IMR-90 (cell line): ENCODE results near the gene MS4A10. TPM values are rescaled to one million over a fixed set of nuclear protein-coding genes. Genes with fewer than 3 reads are reported as not detected.
A peak's percentile ranks its signal among the peaks of the same experiment; 100 is the strongest.

Experiments
- ATAC-seq: fragments of 200-7000 bp; cut with Tn5 transposase; 2 replicates; pipeline ENCODE4 v1.9.1; 2020; ENCODE audit warnings: low read depth, mild to moderate bottlenecking, moderate library complexity
- BruUV-seq: library from RNA; stranded (reverse); fragments of 400-500 nt; replicated peaks from 2 replicates; lab custom pipeline; 2021; lab: Mats Ljungman, UMichigan
- CTCF ChIA-PET: fragments of 300-600 bp; formaldehyde crosslinking; extraction: SDS; loops from one replicate; lab custom pipeline; 2021; ENCODE audit warnings: antibody characterized with exemption; lab: Yijun Ruan, JAX
- POLR2A ChIA-PET: fragments of 300-600 bp; sonication (Branson Sonifier 250); formaldehyde crosslinking; loops from one replicate; lab custom pipeline; 2022; ENCODE audit warnings: antibody characterized with exemption; ENCODE audit not compliant: unreplicated experiment; lab: Charles Lee
- DNase-seq: peaks from one replicate; pipeline ENCODE4 v3.0.0; 2013
- H2AFZ ChIP-seq: replicated peaks from 2 replicates; pipeline ENCODE3; 2013; ENCODE audit warnings: low read length, mild to moderate bottlenecking; ENCODE audit not compliant: poor library complexity
- H2AK5ac ChIP-seq: 2 replicates; pipeline ENCODE4 v1.6.1; 2013; ENCODE audit warnings: low read depth, low read length, inconsistent platforms
- H2AK9ac ChIP-seq: replicated peaks from 2 replicates; pipeline ENCODE3; 2013; ENCODE audit warnings: mild to moderate bottlenecking, low read depth, low read length, moderate library complexity; ENCODE audit not compliant: poor library complexity
- H2BK120ac ChIP-seq: 2 replicates; pipeline ENCODE4 v1.6.1; 2013; ENCODE audit warnings: low read depth, low read length, inconsistent platforms
- H2BK15ac ChIP-seq: 3 replicates; pipeline ENCODE4 v1.6.1; 2013; ENCODE audit warnings: low read depth, low read length, inconsistent platforms
- H2BK20ac ChIP-seq: 2 replicates; pipeline ENCODE4 v1.6.1; 2013; ENCODE audit warnings: low read depth, mild to moderate bottlenecking, inconsistent platforms, low read length, moderate library complexity
- H2BK5ac ChIP-seq: 2 replicates; pipeline ENCODE4 v1.6.1; 2013; ENCODE audit warnings: mild to moderate bottlenecking, low read depth, low read length, inconsistent platforms; ENCODE audit not compliant: poor library complexity, severe bottlenecking
- H3K14ac ChIP-seq: replicated peaks from 2 replicates; pipeline ENCODE4 v1.6.1; 2013; ENCODE audit warnings: low read depth, low read length, inconsistent platforms
- H3K18ac ChIP-seq: 2 replicates; pipeline ENCODE4 v1.6.1; 2013; ENCODE audit warnings: low read depth, low read length, control low read depth
- H3K23ac ChIP-seq: 2 replicates; pipeline ENCODE4 v1.6.1; 2013; ENCODE audit warnings: low read depth, low read length, inconsistent platforms
- H3K27ac ChIP-seq: 2 replicates; pipeline ENCODE4 v1.5.1; 2013; ENCODE audit warnings: mild to moderate bottlenecking, control low read depth, low read length; ENCODE audit not compliant: insufficient read depth
- H3K27me3 ChIP-seq: 2 replicates; pipeline ENCODE4 v1.6.1; 2013; ENCODE audit warnings: low read length; ENCODE audit not compliant: control insufficient read depth, insufficient read depth
- H3K36me3 ChIP-seq: 2 replicates; pipeline ENCODE4 v1.6.1; 2013; ENCODE audit warnings: low read length, mixed read lengths; ENCODE audit not compliant: control insufficient read depth, insufficient read depth
- H3K4ac ChIP-seq: 2 replicates; pipeline ENCODE4 v1.6.1; 2013; ENCODE audit warnings: low read depth, low read length, inconsistent platforms
- H3K4me1 ChIP-seq: 2 replicates; pipeline ENCODE4 v1.6.1; 2013; ENCODE audit warnings: low read length, mixed read lengths; ENCODE audit not compliant: control insufficient read depth, insufficient read depth
- H3K4me2 ChIP-seq: 2 replicates; pipeline ENCODE4 v1.6.1; 2013; ENCODE audit warnings: low read depth, mild to moderate bottlenecking, control low read depth, low read length, moderate library complexity
- H3K4me3 ChIP-seq: 2 replicates; pipeline ENCODE4 v1.5.1; 2013; ENCODE audit warnings: low read depth, mild to moderate bottlenecking, control low read depth, low read length, moderate library complexity; ENCODE audit not compliant: insufficient read depth
- H3K56ac ChIP-seq: 2 replicates; pipeline ENCODE4 v1.6.1; 2013; ENCODE audit warnings: low read length, inconsistent platforms; ENCODE audit not compliant: insufficient read depth; ENCODE audit errors: extremely low read depth
- H3K79me1 ChIP-seq, 2 experiments: 2 replicates each; pipeline ENCODE4 v1.6.1; 2013; ENCODE audit warnings: low read length in 2 of 2, inconsistent platforms in 1 of 2, low read depth in 1 of 2
- H3K9ac ChIP-seq: 2 replicates; pipeline ENCODE4 v1.6.1; 2013; ENCODE audit warnings: low read depth, low read length, control low read depth
- H3K9me1 ChIP-seq: 2 replicates; pipeline ENCODE4 v1.6.1; 2013; ENCODE audit warnings: low read length, inconsistent platforms; ENCODE audit not compliant: insufficient read depth
- H3K9me3 ChIP-seq: 2 replicates; pipeline ENCODE4 v1.6.1; 2013; ENCODE audit warnings: low read length; ENCODE audit not compliant: control insufficient read depth, insufficient read depth
- H4K20me1 ChIP-seq: 2 replicates; pipeline ENCODE4 v1.6.1; 2013; ENCODE audit warnings: low read length, inconsistent platforms; ENCODE audit not compliant: insufficient read depth
- H4K5ac ChIP-seq: 2 replicates; pipeline ENCODE4 v1.6.1; 2013; ENCODE audit warnings: mild to moderate bottlenecking, low read depth, low read length, control low read depth
- H4K8ac ChIP-seq, 2 experiments: 2 replicates each; pipeline ENCODE4 v1.6.1; 2013; ENCODE audit warnings: low read depth in 2 of 2, low read length in 2 of 2, control low read depth in 1 of 2, inconsistent platforms in 1 of 2
- H4K91ac ChIP-seq: 2 replicates; pipeline ENCODE4 v1.6.1; 2013; ENCODE audit warnings: low read depth, low read length, inconsistent platforms; ENCODE audit not compliant: insufficient read depth
- MAFK ChIP-seq: IDR thresholded peaks from 2 replicates; pipeline ENCODE4 v1.6.1; 2012; ENCODE audit warnings: low read depth, low read length, improper control_type of control experiment
- POLR2A ChIP-seq: IDR thresholded peaks from 2 replicates; pipeline ENCODE4 v1.6.1; 2012; ENCODE audit warnings: mild to moderate bottlenecking, low read depth, low read length
- WGBS, 2 experiments: methylation state at CpG; one replicate each; pipeline versions ENCODE4 v1.1.5 to v1.1.7; 2013; ENCODE audit warnings: missing lambda C conversion rate in 2 of 2; ENCODE audit not compliant: insufficient read length in 1 of 2; ENCODE audit errors: extremely low coverage in 2 of 2; 5-methylcytosine and 5-hydroxymethylcytosine counted together
- dilution Hi-C: fragments of 300-500 bp; cut with HindIII; formaldehyde crosslinking; loops from one replicate; pipeline ENCODE4 v1.14.3; 2018; ENCODE audit warnings: low sequenced_read_pairs; ENCODE audit not compliant: unreplicated experiment
- in situ Hi-C: fragments of 300-500 bp; cut with MboI; formaldehyde crosslinking; loops from 3 replicates; pipeline ENCODE4 v1.14.3; 2019; ENCODE audit warnings: low sequenced_read_pairs, inconsistent platforms, mixed read lengths
- intact Hi-C: fragments of 100-400 bp; cut with micrococcal nuclease; formaldehyde crosslinking; loops from 2 replicates; pipeline ENCODE4 v1.10.0; 2022
- polyA plus RNA-seq, 3 experiments: library from polyadenylated mRNA; depleted of rRNA; stranded (reverse); fragments of >200 nt; gene quantifications; 2 replicates each; pipeline ENCODE4 v1.2.3, GENCODE V29; 2012; ENCODE audit warnings: low replicate concordance in 1 of 3
- total RNA-seq: library from RNA; depleted of rRNA; stranded (reverse); fragments of >200 nt; gene quantifications from 2 replicates; pipeline ENCODE4 v1.2.3, GENCODE V29; 2012

The MS4A10 gene
- total and polyA plus RNA-seq, 2 of the 4 experiments (the other 2 are of a cell fraction): not detected

DNA sequence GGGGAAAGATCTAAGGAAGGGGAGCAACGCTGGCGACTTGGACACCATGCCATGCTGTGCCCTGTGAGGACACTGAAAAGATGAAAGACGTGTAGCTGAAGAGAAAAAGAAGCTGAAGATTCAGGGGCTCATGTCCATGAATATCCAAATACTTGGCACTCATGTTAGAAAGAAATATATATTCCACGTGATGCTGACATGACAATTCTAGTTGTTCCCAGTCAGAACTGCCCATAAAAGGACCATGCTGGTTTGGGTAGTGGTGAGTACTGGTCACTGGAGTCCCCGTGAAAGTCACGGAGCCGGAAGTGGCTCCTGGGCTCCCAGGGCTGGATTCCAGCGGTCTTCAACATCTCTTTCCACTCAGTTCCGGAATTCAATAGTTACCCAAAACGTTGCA lies 18.6 kb upstream of the MS4A10 start:
- no peaks in the 10 kb centered on the region for H3K9me3 ChIP-seq
- WGBS, 2 experiments: no CpG with 5 or more reads among the region's 10 CpGs
- POLR2A ChIA-PET: no interaction called here
- H3K27ac ChIP-seq: no peak overlapping the region
- no peak overlapping the region for H2BK120ac ChIP-seq
- CTCF ChIA-PET: no interaction called here
- no peak overlapping the region for H3K9ac ChIP-seq
- no peak overlapping the region for H3K23ac ChIP-seq
- no peak overlapping the region for H2BK5ac ChIP-seq
- peaks cover 11% of the 10 kb centered on the region for H3K27me3 ChIP-seq
- no TSS peak for BruUV-seq
- H3K79me1 ChIP-seq: no peaks in the 10 kb centered on the region
- H3K4me2 ChIP-seq: no peak overlapping the region
- H3K9me1 ChIP-seq: no peaks in the 10 kb centered on the region
- no peaks in the 10 kb centered on the region for H4K20me1 ChIP-seq
- no peak for ATAC-seq
- H3K36me3 ChIP-seq: no peaks in the 10 kb centered on the region
- H3K18ac ChIP-seq: no peak overlapping the region
- no peak overlapping the region for H2AK5ac ChIP-seq
- TF ChIP-seq POLR2A (no peak), MAFK (peak; percentile 64)
- H2BK15ac ChIP-seq: no peak overlapping the region
- no peak for DNase-seq
- H3K4me3 ChIP-seq: no peak overlapping the region
- in situ Hi-C loops (no loop called here), intact Hi-C loops (no loop called here), dilution Hi-C loops (no loop called here)
- H3K4ac ChIP-seq: no peak overlapping the region
- no peaks in the 10 kb centered on the region for H3K4me1 ChIP-seq
- no peak overlapping the region for H2AFZ ChIP-seq
- H4K5ac ChIP-seq: no peak overlapping the region
- no peak overlapping the region for H3K14ac ChIP-seq
- H4K91ac ChIP-seq: no peak overlapping the region
- no peak overlapping the region for H3K56ac ChIP-seq
- no peak overlapping the region for H2BK20ac ChIP-seq
- no peak overlapping the region for H2AK9ac ChIP-seq
- no peak overlapping the region for H4K8ac ChIP-seq
